Retina (tissue), 1 donor: ENCODE results near the gene RNPS1.
A peak's percentile ranks its signal among the peaks of the same experiment; 100 is the strongest.

Source experiments
- DNase-seq: peaks from one replicate; pipeline ENCODE4 v3.0.0-alpha.2; 2016

Gene RNPS1

GRCh38 chr16:2233872-2234812 is 33.8 kb downstream of the RNPS1 start:
- DNase-seq: no peak

DNA sequence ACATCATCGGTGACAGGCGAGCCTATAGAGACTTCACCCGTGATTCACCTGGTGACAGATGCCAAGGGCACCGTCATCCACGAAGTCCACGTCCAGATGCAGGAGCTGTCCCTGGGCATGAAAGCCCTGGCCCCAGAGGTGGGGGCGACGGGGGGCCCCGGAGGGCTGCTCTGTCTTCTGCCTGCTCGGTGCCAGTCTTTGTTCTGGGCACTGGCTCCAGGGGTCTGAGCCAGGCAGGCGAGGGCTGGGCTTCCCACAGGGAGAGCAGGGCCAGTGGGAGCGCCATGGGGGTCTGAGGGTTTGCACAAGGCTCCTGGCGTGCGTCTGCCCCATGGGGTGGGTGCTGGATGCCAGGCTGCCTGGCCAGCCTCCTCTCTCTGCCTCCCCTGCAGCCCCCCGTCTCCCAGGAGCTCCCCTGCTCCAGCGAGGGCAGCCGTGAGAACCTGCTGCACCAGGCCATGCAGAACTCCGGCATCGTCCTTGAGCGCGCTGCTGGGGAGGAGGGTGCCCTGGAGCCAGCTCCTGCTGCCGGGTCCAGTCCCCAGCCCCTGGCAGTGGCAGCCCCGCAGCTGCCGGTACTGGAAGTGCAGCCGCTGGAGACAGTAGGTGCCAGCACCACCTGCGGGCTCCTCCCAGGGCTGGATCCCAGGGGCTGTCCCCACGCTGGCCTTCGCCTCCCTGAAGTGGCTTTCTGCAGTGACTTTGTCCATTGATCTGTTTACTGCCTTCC is 34.7 kb downstream of the RNPS1 start:
- DNase-seq: no peak

DNA sequence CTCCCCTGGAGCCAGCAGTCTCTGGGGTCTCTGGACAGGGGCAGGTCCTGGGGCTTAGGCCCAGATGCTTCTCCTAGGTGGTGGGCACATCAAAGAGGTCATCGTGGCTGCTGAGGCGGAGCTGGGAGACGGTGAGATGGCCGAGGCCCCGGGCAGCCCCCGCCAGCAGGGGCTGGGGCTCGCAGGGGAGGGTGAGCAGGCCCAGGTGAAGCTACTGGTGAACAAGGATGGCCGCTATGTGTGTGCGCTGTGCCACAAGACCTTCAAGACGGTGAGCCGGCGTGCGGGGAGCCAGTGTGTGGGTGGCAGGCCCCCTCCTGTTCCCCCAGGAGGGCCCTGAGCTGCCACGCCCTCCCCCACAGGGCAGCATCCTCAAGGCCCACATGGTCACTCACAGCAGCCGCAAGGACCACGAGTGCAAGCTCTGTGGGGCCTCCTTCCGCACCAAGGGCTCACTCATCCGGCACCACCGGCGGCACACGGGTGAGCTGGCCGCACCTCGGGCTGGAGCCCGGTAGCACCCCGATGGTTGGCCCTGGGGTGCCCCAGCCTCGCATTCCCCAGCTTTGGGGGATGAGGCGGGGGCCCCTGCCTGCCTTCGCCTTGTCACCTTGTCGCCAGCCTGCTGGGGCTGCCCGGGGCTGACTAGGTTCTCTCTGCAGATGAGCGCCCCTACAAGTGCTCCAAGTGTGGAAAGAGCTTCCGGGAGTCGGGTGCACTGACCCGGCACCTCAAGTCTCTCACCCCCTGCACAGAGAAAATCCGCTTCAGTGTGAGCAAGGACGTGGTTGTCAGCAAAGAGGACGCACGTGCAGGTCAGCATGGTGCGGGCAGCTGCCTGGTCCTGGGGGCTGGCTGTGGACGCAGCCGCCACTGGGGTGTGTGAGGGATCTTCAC is 35.6 kb downstream of the RNPS1 start:
- no peak for DNase-seq

GRCh38 chr16:2231016-2231931 is 36.7 kb downstream of the RNPS1 start:
- DNase-seq: no peak

DNA sequence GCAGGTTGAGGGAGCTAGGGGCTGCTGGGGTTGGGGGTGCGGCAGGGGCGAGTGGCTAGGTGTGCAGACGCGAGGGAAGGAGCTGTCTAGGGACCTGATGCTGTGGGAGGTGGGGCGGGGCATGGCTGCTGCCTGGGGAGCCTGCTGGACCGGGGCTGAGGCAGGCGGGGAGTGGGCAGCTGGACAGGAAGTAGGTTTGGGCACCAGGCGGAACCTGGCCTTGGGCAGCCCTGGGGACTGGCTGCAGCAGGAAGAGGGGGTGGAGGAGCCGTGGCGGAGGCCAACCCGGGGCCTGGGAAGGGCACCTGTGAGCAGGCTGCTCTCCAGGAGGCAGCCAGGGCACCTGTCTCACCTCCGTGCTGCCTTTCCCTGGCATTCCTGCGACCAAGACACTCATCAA is 37.5 kb downstream of the RNPS1 start:
- no peak for DNase-seq

- DNase-seq: no peak
These were observed 38.2 kb downstream of the RNPS1 start for GRCh38 chr16:2229632-2230250.

GRCh38 chr16:2229091-2229490 is 38.8 kb downstream of the RNPS1 start:
- DNase-seq: no peak

DNA sequence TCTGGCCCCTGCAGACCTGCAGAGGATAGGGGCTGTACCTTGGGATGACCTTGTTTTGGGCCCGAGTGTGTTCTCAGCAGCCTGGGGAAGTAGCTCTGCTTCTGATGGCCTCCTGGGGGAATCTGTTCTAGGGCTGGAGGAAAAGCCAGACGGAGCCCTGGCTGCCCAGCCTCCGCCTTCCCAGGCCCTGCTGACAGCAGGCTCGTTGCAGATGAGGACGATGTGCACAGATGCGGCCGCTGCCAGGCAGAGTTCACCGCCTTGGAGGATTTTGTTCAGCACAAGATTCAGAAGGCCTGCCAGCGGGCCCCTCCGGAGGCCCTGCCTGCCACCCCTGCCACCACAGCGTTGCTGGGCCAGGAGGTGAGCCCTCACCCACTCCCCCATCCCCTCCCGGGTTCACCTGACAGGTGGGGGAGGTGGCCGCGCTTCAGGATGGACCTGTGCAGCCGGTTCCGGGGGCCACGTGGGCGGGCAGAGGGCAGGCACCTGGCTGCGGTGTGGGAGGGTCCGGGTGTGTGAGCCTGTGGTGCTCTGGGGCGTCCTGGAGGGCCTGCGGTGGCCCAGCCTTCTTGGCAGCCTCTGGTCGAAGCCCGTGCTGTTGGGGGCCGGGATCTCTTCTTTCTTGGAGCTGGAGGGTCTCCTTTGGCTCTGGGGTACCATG is 39.6 kb downstream of the RNPS1 start:
- DNase-seq: no peak

DNA sequence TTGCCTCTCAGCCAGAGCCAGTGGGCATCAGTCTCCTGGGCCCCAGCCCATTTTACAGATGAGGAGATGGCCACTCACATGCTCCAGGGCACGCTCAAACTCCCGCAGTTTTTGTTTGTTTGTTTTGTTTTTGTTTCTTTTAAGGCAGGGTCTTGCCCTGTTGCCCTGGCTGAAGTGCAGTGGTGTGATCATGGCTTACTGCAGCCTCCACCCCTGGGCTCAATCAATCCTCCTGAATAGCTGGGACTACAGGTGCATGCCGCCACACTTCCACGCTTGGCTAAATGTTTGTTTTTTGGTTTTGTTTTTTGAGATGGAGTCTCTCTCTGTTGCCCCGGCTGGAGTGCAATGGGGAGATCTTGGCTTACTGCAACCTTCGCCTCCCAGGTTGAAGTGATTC is 41.0 kb downstream of the RNPS1 start:
- DNase-seq: no peak

DNA sequence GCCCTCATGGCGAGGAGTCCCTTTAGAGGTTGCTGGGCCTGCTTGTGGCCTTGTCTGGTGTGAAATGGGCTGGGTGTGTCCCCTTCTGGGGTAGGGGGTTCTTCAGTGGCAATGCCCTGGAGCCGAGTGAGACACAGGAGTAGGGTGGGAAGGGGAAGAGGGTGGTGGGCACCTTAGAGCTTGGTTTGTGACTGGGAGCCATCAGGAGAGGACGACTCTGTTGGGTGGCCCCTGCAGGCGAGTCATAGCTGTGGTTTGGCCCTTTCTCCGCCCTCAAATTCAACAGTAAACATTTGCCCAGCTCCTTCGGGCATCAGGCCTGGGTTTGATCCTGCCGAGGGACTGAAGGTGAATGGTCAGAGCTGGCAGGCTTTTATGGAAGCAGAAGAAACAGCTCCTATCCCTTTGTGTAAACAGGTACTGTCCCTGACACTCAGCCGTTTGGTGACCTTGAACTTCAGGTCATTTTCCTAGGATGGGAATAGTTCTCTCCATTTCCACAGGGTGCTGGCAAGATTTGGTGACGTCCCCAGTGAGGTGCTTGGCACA is 41.6 kb downstream of the RNPS1 start:
- DNase-seq: no peak

DNA sequence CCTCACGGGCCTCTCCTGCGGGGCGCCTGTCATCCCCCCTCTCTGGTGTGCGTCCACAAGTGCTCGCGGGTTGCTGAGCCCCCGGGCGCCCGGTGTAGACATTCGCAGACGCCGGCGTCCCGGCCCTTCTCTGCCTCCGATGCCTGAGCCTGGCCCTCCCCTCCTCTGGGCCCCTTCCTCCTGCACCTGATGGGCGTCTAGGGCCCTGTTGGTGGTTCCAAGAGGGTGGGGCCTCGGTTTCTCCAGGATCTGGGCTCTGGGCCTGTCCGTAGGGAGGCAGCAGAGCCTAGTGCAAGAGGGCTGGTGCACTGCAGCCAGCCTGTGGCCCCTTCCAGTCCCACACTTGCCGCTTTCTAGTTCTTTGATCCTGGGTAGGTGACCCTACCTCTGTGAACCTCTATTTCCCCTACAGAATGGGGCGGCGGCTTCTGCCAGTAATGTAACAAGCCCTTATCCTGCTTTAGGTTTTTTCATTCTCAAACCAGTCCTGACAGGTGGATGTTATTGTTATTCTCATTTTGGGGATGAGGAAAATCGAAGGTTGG is 43.9 kb downstream of the RNPS1 start:
- no peak for DNase-seq

GRCh38 chr16:2223221-2223941 is 44.5 kb downstream of the RNPS1 start, which contains the start of gene E4F1:
TSS of gene E4F1 (plus strand) at chr16:2223591. CDS start at chr16:2223614, 23 bp downstream.
- peak; percentile 96 for DNase-seq

DNA sequence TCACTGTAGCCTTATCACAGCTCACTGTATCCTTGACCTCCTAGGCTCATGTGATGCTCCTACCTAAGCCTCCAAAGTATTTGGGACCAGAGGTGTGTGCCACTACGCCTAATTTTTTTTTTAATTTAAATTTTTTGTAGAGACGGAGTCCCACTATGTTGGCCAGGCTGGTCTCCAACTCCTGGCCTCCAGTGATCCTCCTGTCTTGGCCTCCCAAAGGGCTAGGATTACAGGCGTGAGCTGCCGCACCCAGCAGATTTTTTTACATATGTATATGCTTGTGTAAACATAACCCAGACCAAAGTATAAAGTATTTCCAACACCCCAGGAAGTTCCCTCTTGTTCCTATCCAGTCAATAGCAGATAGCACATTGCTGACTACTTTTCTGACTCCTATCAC is 51.6 kb downstream of the RNPS1 start:
- DNase-seq: no peak

DNA sequence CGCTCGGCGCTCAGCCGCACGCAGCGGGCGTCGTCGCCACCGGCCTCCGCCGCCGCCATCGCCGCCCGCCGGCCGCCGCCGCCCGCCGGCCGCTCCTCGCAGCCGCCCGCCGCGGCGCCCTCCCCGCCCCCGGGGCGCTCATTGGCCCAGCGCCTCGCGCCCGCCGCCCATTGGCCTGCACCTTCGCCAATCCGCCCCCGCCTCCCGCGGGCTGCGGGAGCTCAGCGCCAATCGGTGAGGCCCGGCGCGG is 53.3 kb downstream of the RNPS1 start, which contains the start of gene PGP:
PGP (minus strand) TSS at position 122 of the 250 bp plus-strand sequence; CDS start at position 59, 63 bp downstream.
- peak; percentile 99 for DNase-seq

GRCh38 chr16:2213817-2214718 is 53.9 kb downstream of the RNPS1 start:
- peak; percentile 49 for DNase-seq

- no peak for DNase-seq
These were observed 55.3 kb downstream of the RNPS1 start for GRCh38 chr16:2212362-2213324.

DNA sequence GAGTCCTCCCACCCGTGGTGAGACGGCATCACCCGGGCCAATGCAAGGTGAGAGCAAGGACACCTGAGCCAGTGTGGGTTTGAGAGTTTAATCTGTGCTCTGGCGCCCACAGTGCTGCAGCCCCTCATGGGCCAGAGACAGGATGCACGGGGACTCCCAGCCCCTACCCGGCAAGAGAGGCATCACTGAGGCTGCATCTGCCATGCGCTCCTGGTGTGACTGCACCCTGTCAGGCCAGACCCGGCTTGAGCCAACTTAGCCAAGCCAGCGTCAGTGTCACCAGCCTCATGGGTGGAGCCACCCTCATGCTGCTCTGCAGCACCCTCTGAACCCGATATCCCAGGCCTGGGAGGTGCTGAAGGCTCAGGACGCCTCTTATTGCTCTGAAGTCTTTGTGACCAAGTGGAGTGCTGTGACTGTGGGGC is 56.0 kb downstream of the RNPS1 start:
- no peak for DNase-seq
